Neural crest cell (in vitro differentiated cells): ENCODE data around the gene BRCA1. TPM values are rescaled to one million over a fixed set of nuclear protein-coding genes. Genes with fewer than 3 reads are reported as not detected.

Experiments used
- DNase-seq: peaks from one replicate; pipeline ENCODE4 v3.0.0; 2021; ENCODE audit warnings: low read depth, mixed read lengths, low spot score
- H3K27ac Mint-ChIP-seq: one replicate; pipeline ENCODE4 v1.8.0; 2021; ENCODE audit warnings: mild to moderate bottlenecking, mixed read lengths; ENCODE audit not compliant: unreplicated experiment
- H3K27me3 Mint-ChIP-seq: 2 replicates; pipeline ENCODE4 v1.8.0; 2021; ENCODE audit warnings: low read depth, mild to moderate bottlenecking, mixed read lengths
- H3K36me3 Mint-ChIP-seq: 2 replicates; pipeline ENCODE4 v1.8.0; 2021; ENCODE audit warnings: low read depth, mild to moderate bottlenecking, mixed read lengths
- H3K4me1 Mint-ChIP-seq: 2 replicates; pipeline ENCODE4 v1.8.0; 2021; ENCODE audit warnings: mixed read lengths
- H3K4me3 Mint-ChIP-seq: one replicate; pipeline ENCODE4 v1.8.0; 2021; ENCODE audit warnings: mild to moderate bottlenecking, mixed read lengths
- H3K9me3 Mint-ChIP-seq: 2 replicates; pipeline ENCODE4 v1.8.0; 2021; ENCODE audit warnings: mixed read lengths
- total RNA-seq: library from RNA; stranded (reverse); gene quantifications from 2 replicates; pipeline ENCODE4 v1.2.1, GENCODE V29; 2021
- TF ChIP-seq, protein P1 (sequence below): fragments of 200-600 bp; sonication (generic); conservative IDR thresholded peaks from 2 replicates; pipeline ENCODE4 v1.5.0; 2021; ENCODE audit warnings: antibody characterized with exemption, mild to moderate bottlenecking

BRCA1 gene
- total RNA-seq, 1 donor from 2014 or later, result 62.4 TPM

DNA sequence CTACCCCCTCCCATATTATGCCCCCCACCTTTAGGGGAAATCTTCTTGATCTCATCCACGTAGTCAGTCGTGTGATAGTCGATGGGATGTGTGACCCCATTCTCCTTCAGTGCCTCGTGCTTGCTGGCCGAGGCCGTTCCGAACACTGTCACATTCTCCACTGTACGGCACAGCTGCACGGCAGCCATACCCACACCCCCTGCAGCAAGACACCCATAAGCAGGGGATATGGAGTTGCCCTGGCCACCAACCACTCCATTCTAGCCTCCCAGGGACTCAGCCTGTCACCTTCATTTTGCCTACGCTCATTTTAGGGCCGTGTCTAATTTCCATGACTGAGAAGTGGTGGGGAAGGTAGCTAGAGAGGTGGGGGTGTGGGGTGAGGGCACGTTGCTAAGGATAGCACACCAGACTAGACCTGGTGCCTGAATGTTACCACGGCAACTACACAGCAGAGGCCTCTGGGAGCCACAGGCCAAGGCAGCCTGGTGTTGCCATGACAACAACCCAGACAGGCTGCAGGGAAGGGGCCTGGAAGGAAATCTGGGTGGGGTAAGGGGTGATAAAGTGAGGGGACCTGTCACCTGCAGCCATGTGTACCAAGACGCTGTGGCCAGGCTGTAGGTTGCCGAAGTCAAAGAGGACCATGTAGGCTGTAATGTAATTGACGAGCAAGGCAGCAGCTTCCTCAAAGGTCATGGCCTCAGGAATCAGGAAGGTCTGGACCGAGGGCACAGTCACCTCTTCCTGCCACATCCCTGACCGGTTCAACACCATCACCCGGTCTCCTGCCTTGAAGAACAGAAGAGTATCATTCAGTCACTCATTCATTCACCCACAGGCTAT is 106.9 kb downstream of the BRCA1 start:
- DNase-seq, result peak; percentile 40
- peaks cover 2% of the 10 kb centered on the region for H3K36me3 Mint-ChIP-seq
- H3K9me3 Mint-ChIP-seq, result no peaks in the 10 kb centered on the region
- no peaks in the 10 kb centered on the region for H3K27me3 Mint-ChIP-seq
- TF ChIP-seq, protein P1, sequence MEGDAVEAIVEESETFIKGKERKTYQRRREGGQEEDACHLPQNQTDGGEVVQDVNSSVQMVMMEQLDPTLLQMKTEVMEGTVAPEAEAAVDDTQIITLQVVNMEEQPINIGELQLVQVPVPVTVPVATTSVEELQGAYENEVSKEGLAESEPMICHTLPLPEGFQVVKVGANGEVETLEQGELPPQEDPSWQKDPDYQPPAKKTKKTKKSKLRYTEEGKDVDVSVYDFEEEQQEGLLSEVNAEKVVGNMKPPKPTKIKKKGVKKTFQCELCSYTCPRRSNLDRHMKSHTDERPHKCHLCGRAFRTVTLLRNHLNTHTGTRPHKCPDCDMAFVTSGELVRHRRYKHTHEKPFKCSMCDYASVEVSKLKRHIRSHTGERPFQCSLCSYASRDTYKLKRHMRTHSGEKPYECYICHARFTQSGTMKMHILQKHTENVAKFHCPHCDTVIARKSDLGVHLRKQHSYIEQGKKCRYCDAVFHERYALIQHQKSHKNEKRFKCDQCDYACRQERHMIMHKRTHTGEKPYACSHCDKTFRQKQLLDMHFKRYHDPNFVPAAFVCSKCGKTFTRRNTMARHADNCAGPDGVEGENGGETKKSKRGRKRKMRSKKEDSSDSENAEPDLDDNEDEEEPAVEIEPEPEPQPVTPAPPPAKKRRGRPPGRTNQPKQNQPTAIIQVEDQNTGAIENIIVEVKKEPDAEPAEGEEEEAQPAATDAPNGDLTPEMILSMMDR, result no peak
- H3K4me3 Mint-ChIP-seq, result peak overlapping the region; percentile 68
- peak overlapping the region; percentile 37 for H3K27ac Mint-ChIP-seq
- H3K4me1 Mint-ChIP-seq, result peaks cover 52% of the 10 kb centered on the region

DNA sequence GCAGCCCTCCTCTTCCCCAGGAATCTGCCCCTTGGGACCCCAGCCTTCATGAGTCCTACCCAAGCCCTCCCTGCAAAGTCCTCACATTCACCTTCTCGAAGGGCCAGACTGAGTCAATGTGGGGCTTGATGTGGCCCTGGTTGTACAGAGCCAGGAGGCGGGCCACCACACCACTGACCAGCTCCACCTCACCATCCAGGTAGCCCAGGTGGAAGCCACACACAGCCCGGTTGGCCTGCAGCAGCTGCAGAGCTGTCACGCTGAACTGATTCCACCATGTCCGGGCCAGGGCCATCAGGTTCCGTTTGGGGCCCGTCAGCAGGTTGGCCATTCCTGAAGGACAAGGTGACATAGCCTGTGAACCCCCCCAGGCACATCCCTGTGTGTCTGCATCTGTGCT is 108.9 kb downstream of the BRCA1 start:
- TF ChIP-seq, protein P1, result no peak
- Mint-ChIP-seq H3K9me3 (no peaks in the 10 kb centered on the region), H3K27me3 (no peaks in the 10 kb centered on the region), H3K4me3 (no peak overlapping the region), H3K36me3 (peaks cover 2% of the 10 kb centered on the region), H3K4me1 (peaks cover 51% of the 10 kb centered on the region), H3K27ac (peak overlapping the region; percentile 43)
- no peak for DNase-seq

DNA sequence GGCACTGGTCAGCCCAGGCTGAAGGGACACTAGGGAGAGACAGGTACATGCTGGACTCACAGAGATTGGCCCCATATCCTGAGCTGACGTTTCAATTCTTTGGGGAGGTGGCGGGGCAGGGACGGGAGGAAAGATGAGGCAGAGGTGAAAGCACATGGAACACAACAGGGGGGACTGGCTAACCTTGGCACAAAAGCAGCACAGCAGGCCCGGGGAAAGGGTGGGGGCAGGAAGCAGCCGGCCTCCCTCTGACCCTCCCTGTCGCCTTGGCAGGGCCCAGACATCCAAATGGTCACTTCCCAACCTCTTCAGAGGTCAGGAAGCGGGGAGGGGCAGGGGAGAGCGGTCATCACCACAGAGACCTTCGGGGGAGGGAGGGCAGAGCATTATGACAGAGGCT is 109.6 kb downstream of the BRCA1 start:
- Mint-ChIP-seq H3K4me3 (no peak overlapping the region), H3K27me3 (no peaks in the 10 kb centered on the region), H3K27ac (peak overlapping the region; percentile 94), H3K9me3 (no peaks in the 10 kb centered on the region), H3K36me3 (peaks cover 2% of the 10 kb centered on the region), H3K4me1 (peaks cover 49% of the 10 kb centered on the region)
- TF ChIP-seq, protein P1, result no peak
- no peak for DNase-seq

DNA sequence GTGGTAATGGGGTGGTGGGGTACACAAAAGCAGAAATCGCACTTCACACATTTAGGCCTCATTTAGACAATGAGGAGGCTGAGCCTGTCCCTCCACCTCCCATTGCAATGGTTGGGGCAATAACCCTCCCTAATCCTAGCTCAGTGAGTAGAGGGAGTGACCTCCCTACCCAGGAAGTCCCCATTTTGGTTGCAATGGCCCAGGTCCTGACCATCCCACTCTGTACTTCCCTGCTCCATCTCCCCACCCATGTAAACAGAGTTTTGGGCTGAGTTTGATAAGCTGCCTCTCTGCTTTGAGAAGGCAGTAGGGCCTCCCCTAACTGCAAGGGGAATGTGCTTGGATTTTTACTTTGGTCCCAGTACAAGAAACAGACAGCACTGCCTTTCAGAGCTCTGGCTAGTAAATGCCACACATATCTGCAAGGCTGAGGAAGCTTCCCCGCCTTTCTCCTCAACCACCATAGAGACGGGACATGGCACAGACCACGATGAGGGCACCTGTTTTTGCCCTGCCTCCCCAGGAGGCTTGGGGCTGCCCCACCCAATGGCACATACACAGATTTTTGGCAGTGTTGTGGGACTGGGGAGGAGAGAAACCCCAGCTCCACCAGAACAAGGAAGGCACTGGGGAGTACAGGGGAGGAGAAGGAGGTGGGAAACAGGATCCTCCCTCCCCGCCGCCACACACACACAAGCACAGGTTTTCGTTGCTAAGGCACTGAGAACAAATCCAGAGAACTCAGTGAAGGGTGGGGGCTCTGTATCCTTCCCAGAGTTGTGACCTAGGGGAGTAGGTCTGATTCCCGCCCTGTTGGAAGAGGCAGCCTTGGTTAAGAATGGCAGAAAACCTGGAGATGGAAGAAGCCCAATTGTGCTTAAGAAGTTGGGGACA is 110.3 kb downstream of the BRCA1 start:
- peaks cover 45% of the 10 kb centered on the region for H3K4me1 Mint-ChIP-seq
- peak overlapping the region; percentile 94 for H3K27ac Mint-ChIP-seq
- DNase-seq, result no peak
- H3K4me3 Mint-ChIP-seq, result peak overlapping the region; percentile 47
- no peaks in the 10 kb centered on the region for H3K27me3 Mint-ChIP-seq
- no peaks in the 10 kb centered on the region for H3K9me3 Mint-ChIP-seq
- TF ChIP-seq, protein P1, result no peak
- peaks cover 2% of the 10 kb centered on the region for H3K36me3 Mint-ChIP-seq

GRCh38 chr17:43014020-43014648 is 111.0 kb downstream of the BRCA1 start:
- no peak overlapping the region for H3K27ac Mint-ChIP-seq
- peaks cover 37% of the 10 kb centered on the region for H3K4me1 Mint-ChIP-seq
- DNase-seq, result no peak
- TF ChIP-seq, protein P1, result no peak
- no peak overlapping the region for H3K4me3 Mint-ChIP-seq
- peaks cover 2% of the 10 kb centered on the region for H3K36me3 Mint-ChIP-seq
- H3K27me3 Mint-ChIP-seq, result no peaks in the 10 kb centered on the region
- H3K9me3 Mint-ChIP-seq, result no peaks in the 10 kb centered on the region
